SU-DHL-6 (cell line): Measurements from ENCODE around the gene FRAS1.

Experiments
- H2AFZ ChIP-seq: fragments of 200-600 bp; sonication (generic); 2 replicates; pipeline ENCODE4 v1.6.1; 2014; ENCODE audit warnings: low read depth, mild to moderate bottlenecking, moderate library complexity, mixed read lengths, antibody characterized with exemption, low read length; ENCODE audit not compliant: severe bottlenecking
- H3F3A ChIP-seq: fragments of 200-600 bp; shearing (Covaris generic); 2 replicates; pipeline ENCODE4 v1.6.0; 2016; ENCODE audit warnings: antibody characterized with exemption, mild to moderate bottlenecking; ENCODE audit not compliant: insufficient read depth
- H3K27ac ChIP-seq: fragments of 200-600 bp; sonication (generic); 2 replicates; pipeline ENCODE4 v1.5.1; 2016; ENCODE audit warnings: low read depth, mild to moderate bottlenecking, low read length, moderate library complexity, mixed read lengths
- H3K27me3 ChIP-seq: fragments of 200-600 bp; sonication (generic), shearing (Covaris generic); 2 replicates; pipeline ENCODE4 v1.6.0; 2014; ENCODE audit warnings: mild to moderate bottlenecking, low read length
- H3K36me3 ChIP-seq: fragments of 200-600 bp; sonication (generic); 2 replicates; pipeline ENCODE4 v1.6.1; 2014; ENCODE audit warnings: mild to moderate bottlenecking, low read length, mixed read lengths
- H3K4me2 ChIP-seq: fragments of 300-600, 200-600 bp; shearing (Covaris generic), sonication (generic); 2 replicates; pipeline ENCODE4 v1.6.0; 2014; ENCODE audit warnings: low read length, low read depth, mild to moderate bottlenecking; ENCODE audit not compliant: poor library complexity, severe bottlenecking
- H3K4me3 ChIP-seq: fragments of 200-600 bp; sonication (generic); 2 replicates; pipeline ENCODE4 v1.5.1; 2014; ENCODE audit warnings: antibody characterized with exemption, low read length, mild to moderate bottlenecking, mixed read lengths; ENCODE audit not compliant: insufficient read depth, poor library complexity, severe bottlenecking
- H3K79me2 ChIP-seq: fragments of 200-600 bp; sonication (generic); 2 replicates; pipeline ENCODE4 v1.6.1; 2014; ENCODE audit warnings: mild to moderate bottlenecking, low read length, moderate library complexity; ENCODE audit not compliant: insufficient read depth
- H3K9ac ChIP-seq: fragments of 200-600 bp; sonication (generic); 2 replicates; pipeline ENCODE4 v1.7.0; 2014; ENCODE audit warnings: mild to moderate bottlenecking, low read length
- H3K9me2 ChIP-seq: fragments of 200-600 bp; sonication (generic); replicated peaks from 2 replicates; pipeline ENCODE4 v1.6.1; 2014; ENCODE audit warnings: low read length; ENCODE audit not compliant: insufficient read depth
- H3K9me3 ChIP-seq: fragments of 200-600 bp; sonication (generic); 2 replicates; pipeline ENCODE4 v1.6.1; 2014; ENCODE audit warnings: low read length, mixed read lengths; ENCODE audit not compliant: insufficient read depth
- H4K20me1 ChIP-seq: fragments of 200-600 bp; sonication (generic); 2 replicates; pipeline ENCODE4 v1.6.1; 2014; ENCODE audit warnings: low read depth, mild to moderate bottlenecking, antibody characterized with exemption, low read length, moderate library complexity, mixed read lengths
- CTCF ChIP-seq: fragments of 200-600 bp; sonication (generic); IDR thresholded peaks from one replicate; pipeline ENCODE4 v1.5.1; 2017; ENCODE audit warnings: antibody characterized with exemption, mild to moderate bottlenecking, low read length, moderate library complexity; ENCODE audit not compliant: insufficient read depth, poor library complexity, severe bottlenecking
- EZH2phosphoT487 ChIP-seq: fragments of 200-600 bp; sonication (generic), shearing (Covaris generic); conservative IDR thresholded peaks from 2 replicates; pipeline ENCODE4 v1.6.1; 2018; ENCODE audit warnings: mild to moderate bottlenecking, antibody characterized with exemption, low read length, moderate library complexity, mixed read lengths

Gene FRAS1

GRCh38 chr4:78439328-78439727 is 382.2 kb downstream of the FRAS1 start:
- Histone ChIP-seq H3K9me2 (no peaks in the 10 kb centered on the region), H2AFZ (no peak overlapping the region), H3K9ac (no peak overlapping the region), H3K9me3 (no peaks in the 10 kb centered on the region), H3K27me3 (no peaks in the 10 kb centered on the region), H3K4me3 (no peak overlapping the region), H3F3A (no peaks in the 10 kb centered on the region), H3K36me3 (no peaks in the 10 kb centered on the region), H3K4me2 (no peak overlapping the region), H3K27ac (no peak overlapping the region), H4K20me1 (no peaks in the 10 kb centered on the region), H3K79me2 (no peaks in the 10 kb centered on the region)
- TF ChIP-seq CTCF = no peak
- TF ChIP-seq EZH2phosphoT487 = no peak

GRCh38 chr4:78441756-78442155 is 384.6 kb downstream of the FRAS1 start:
- Histone ChIP-seq H3K4me2 (no peak overlapping the region), H4K20me1 (no peaks in the 10 kb centered on the region), H3K9me2 (no peaks in the 10 kb centered on the region), H2AFZ (no peak overlapping the region), H3K36me3 (no peaks in the 10 kb centered on the region), H3K79me2 (no peaks in the 10 kb centered on the region), H3K9ac (no peak overlapping the region), H3K4me3 (no peak overlapping the region), H3K27me3 (no peaks in the 10 kb centered on the region), H3K27ac (no peak overlapping the region), H3K9me3 (no peaks in the 10 kb centered on the region), H3F3A (no peaks in the 10 kb centered on the region)
- TF ChIP-seq EZH2phosphoT487 (no peak), CTCF (no peak)

GRCh38 chr4:78446619-78447018 is 389.5 kb downstream of the FRAS1 start:
- Histone ChIP-seq H3K36me3 (no peaks in the 10 kb centered on the region), H2AFZ (no peak overlapping the region), H3F3A (no peaks in the 10 kb centered on the region), H3K4me3 (no peak overlapping the region), H3K27ac (no peak overlapping the region), H4K20me1 (no peaks in the 10 kb centered on the region), H3K9ac (no peak overlapping the region), H3K4me2 (no peak overlapping the region), H3K79me2 (no peaks in the 10 kb centered on the region), H3K27me3 (no peaks in the 10 kb centered on the region), H3K9me2 (no peaks in the 10 kb centered on the region), H3K9me3 (no peaks in the 10 kb centered on the region)
- TF ChIP-seq EZH2phosphoT487 (no peak), CTCF (no peak)

- TF ChIP-seq EZH2phosphoT487 = no peak
- no peak for TF ChIP-seq CTCF
- no peaks in the 10 kb centered on the region for H3K27me3 ChIP-seq
- H3K36me3 ChIP-seq = no peaks in the 10 kb centered on the region
- H3K9me3 ChIP-seq = no peaks in the 10 kb centered on the region
- no peaks in the 10 kb centered on the region for H4K20me1 ChIP-seq
- no peaks in the 10 kb centered on the region for H3F3A ChIP-seq
- no peak overlapping the region for H3K27ac ChIP-seq
- H3K9me2 ChIP-seq = no peaks in the 10 kb centered on the region
- no peak overlapping the region for H2AFZ ChIP-seq
- H3K9ac ChIP-seq = no peak overlapping the region
- no peak overlapping the region for H3K4me3 ChIP-seq
- H3K79me2 ChIP-seq = no peaks in the 10 kb centered on the region
- H3K4me2 ChIP-seq = no peak overlapping the region
These were observed 394.3 kb downstream of the FRAS1 start for GRCh38 chr4:78451407-78451806.
